ENCODE data around the gene MEA1.

DNA sequence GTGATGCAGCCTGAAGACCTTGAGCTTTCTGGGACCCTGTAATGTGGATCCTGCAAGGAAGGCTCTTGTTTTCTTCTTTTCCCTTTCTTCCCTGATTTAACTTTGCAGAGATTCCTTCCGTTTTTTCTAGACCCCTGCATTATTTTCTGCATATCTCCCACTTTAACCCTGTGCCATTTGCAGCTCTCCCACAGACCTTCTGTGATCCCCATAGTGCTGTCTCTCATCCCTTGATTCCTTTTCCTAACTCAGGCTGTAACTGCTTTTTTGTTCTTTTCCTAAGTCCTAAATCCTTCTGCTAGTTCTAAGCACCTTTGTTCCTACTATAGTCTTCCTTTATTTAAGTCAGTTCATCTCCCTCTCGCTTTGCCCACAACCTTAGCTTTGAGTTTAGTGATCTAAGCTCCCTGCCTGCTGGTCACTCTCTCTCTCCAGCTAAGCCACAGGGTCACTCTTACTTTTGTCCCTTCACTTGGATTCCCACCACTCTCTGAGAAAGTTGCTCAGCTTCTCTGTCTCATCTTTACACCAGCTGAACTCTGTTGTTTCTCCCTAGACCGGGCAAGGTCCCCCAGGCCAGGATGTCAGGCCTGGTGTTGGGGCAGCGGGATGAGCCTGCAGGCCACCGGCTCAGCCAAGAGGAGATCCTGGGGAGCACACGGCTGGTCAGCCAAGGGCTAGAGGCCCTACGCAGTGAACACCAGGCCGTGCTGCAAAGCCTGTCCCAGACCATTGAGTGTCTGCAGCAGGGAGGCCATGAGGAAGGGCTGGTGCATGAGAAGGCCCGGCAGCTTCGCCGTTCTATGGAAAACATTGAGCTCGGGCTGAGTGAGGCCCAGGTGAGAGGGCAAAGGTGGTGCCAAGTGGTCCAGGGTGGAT, 47.2 kb upstream of the MEA1 start:
- TF ChIP-seq, protein P1, sequence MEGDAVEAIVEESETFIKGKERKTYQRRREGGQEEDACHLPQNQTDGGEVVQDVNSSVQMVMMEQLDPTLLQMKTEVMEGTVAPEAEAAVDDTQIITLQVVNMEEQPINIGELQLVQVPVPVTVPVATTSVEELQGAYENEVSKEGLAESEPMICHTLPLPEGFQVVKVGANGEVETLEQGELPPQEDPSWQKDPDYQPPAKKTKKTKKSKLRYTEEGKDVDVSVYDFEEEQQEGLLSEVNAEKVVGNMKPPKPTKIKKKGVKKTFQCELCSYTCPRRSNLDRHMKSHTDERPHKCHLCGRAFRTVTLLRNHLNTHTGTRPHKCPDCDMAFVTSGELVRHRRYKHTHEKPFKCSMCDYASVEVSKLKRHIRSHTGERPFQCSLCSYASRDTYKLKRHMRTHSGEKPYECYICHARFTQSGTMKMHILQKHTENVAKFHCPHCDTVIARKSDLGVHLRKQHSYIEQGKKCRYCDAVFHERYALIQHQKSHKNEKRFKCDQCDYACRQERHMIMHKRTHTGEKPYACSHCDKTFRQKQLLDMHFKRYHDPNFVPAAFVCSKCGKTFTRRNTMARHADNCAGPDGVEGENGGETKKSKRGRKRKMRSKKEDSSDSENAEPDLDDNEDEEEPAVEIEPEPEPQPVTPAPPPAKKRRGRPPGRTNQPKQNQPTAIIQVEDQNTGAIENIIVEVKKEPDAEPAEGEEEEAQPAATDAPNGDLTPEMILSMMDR (conservative IDR thresholded peaks at IDR 0.05; ENCODE audit: low read depth, low read length): no peak
- no peak for TF ChIP-seq SMC3 (IDR thresholded peaks at IDR 0.05; ENCODE audit: low read depth, low read length)
- TF ChIP-seq ELK1 (IDR thresholded peaks at IDR 0.05; ENCODE audit: borderline replicate concordance, low read depth, low read length): no peak
- TF ChIP-seq POLR2A (IDR thresholded peaks at IDR 0.05; ENCODE audit: low read depth, low read length): no peak
- TF ChIP-seq BHLHE40 (IDR thresholded peaks at IDR 0.05; ENCODE audit: low read depth, low read length): no peak
- no peak for TF ChIP-seq FOS (IDR thresholded peaks at IDR 0.05; ENCODE audit: low read depth, low read length)
- TF ChIP-seq MAFK (IDR thresholded peaks at IDR 0.05; ENCODE audit: low read depth, low read length): no peak
- no peak for TF ChIP-seq MAZ (IDR thresholded peaks at IDR 0.05; ENCODE audit: borderline replicate concordance, low read depth, low read length)

All from IMR-90 (cell line).